HL-60/S4 treated with retinoic acid at 250 ng/mL for 4 days and 3 days (cell line): ENCODE measurements around the gene RNF39.

Source experiments
- in situ Hi-C: fragments of 300-500 bp; cut with MboI; formaldehyde crosslinking; loops from 2 replicates; pipeline ENCODE4 v1.7.0; 2022; ENCODE audit warnings: low sequenced_read_pairs

RNF39 gene

DNA sequence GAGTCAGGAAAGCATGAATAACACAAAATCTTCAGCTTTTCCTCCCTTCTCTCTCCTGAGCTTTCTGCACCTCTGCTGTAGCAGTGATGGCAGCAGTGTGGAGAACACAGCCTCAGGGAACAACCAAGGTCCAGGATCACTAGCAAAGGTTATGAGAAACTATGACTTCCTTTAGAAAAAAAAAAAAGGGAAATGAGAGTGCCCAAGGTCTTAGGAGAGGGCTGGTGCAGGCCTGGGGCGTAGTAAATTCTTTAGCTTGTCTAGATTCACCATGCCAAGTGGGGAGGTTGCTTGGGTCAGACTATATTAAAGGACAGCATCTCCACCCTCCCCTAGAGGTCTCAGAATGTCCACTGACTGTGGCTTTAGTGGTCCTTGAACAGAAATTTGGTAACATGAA is 54.9 kb downstream of the RNF39 start:
- in situ Hi-C loops, result loop anchor here (25.0 kb wide), 1 partner anchor 283 kb away; no protein-coding TSS in a partner anchor
